ENCODE results near the gene PKN1.
"Not testable (repeated sequence)": the region's sequence is repeated elsewhere in the genome, so short reads cannot be mapped to it uniquely, and the experiment has no call there.

PKN1 gene

GRCh38 chr19:14449321-14449720 is 16.2 kb downstream of the PKN1 start:
- Histone ChIP-seq H3K27ac (ENCODE audit: low read depth, low read length) (no peak overlapping the region), H3K4me3 (ENCODE audit: low read depth, low read length) (no peak overlapping the region), H3K79me2 (ENCODE audit: control insufficient read depth, insufficient read depth, low read length, unreplicated experiment) (no peaks in the 10 kb centered on the region), H3K27me3 (ENCODE audit: insufficient read depth, low read length) (no peaks in the 10 kb centered on the region), H2AFZ (ENCODE audit: low read length, unreplicated experiment) (no peak overlapping the region), H3K4me1 (ENCODE audit: control insufficient read depth, insufficient read depth, low read length, unreplicated experiment) (no peaks in the 10 kb centered on the region), H3K36me3 (ENCODE audit: insufficient read depth, low read length) (peaks cover 11% of the 10 kb centered on the region)

GRCh38 chr19:14450168-14450874 is 17.2 kb downstream of the PKN1 start:
- Histone ChIP-seq H3K4me1 (ENCODE audit: control insufficient read depth, insufficient read depth, low read length, unreplicated experiment) (no peaks in the 10 kb centered on the region), H2AFZ (ENCODE audit: low read length, unreplicated experiment) (no peak overlapping the region), H3K79me2 (ENCODE audit: control insufficient read depth, insufficient read depth, low read length, unreplicated experiment) (no peaks in the 10 kb centered on the region), H3K27ac (ENCODE audit: low read depth, low read length) (no peak overlapping the region), H3K4me3 (ENCODE audit: low read depth, low read length) (no peak overlapping the region), H3K36me3 (ENCODE audit: insufficient read depth, low read length) (peaks cover 11% of the 10 kb centered on the region), H3K27me3 (ENCODE audit: insufficient read depth, low read length) (no peaks in the 10 kb centered on the region)

GRCh38 chr19:14450876-14451275 is 17.8 kb downstream of the PKN1 start:
- Histone ChIP-seq H3K4me1 (ENCODE audit: control insufficient read depth, insufficient read depth, low read length, unreplicated experiment) (no peaks in the 10 kb centered on the region), H3K27ac (ENCODE audit: low read depth, low read length) (no peak overlapping the region), H3K4me3 (ENCODE audit: low read depth, low read length) (no peak overlapping the region), H3K36me3 (ENCODE audit: insufficient read depth, low read length) (peaks cover 11% of the 10 kb centered on the region), H3K27me3 (ENCODE audit: insufficient read depth, low read length) (no peaks in the 10 kb centered on the region), H2AFZ (ENCODE audit: low read length, unreplicated experiment) (no peak overlapping the region), H3K79me2 (ENCODE audit: control insufficient read depth, insufficient read depth, low read length, unreplicated experiment) (no peaks in the 10 kb centered on the region)

GRCh38 chr19:14452303-14452702 is 19.2 kb downstream of the PKN1 start:
- H3K36me3 ChIP-seq (ENCODE audit: insufficient read depth, low read length): not testable (repeated sequence)

GRCh38 chr19:14459703-14460102 is 26.6 kb downstream of the PKN1 start:
- Histone ChIP-seq H3K27me3 (ENCODE audit: insufficient read depth, low read length) (no peaks in the 10 kb centered on the region), H3K4me1 (ENCODE audit: control insufficient read depth, insufficient read depth, low read length, unreplicated experiment) (no peaks in the 10 kb centered on the region), H3K79me2 (ENCODE audit: control insufficient read depth, insufficient read depth, low read length, unreplicated experiment) (no peaks in the 10 kb centered on the region), H2AFZ (ENCODE audit: low read length, unreplicated experiment) (no peak overlapping the region), H3K36me3 (ENCODE audit: insufficient read depth, low read length) (no peaks in the 10 kb centered on the region), H3K27ac (ENCODE audit: low read depth, low read length) (no peak overlapping the region), H3K4me3 (ENCODE audit: low read depth, low read length) (no peak overlapping the region)

More at GRCh38 chr19:14452303-14452702, 19.2 kb downstream of the PKN1 start:
- not testable (repeated sequence) for H3K27ac ChIP-seq (ENCODE audit: low read depth, low read length); H3K4me1 ChIP-seq (ENCODE audit: control insufficient read depth, insufficient read depth, low read length, unreplicated experiment); H2AFZ ChIP-seq (ENCODE audit: low read length, unreplicated experiment); H3K4me3 ChIP-seq (ENCODE audit: low read depth, low read length); H3K79me2 ChIP-seq (ENCODE audit: control insufficient read depth, insufficient read depth, low read length, unreplicated experiment); H3K27me3 ChIP-seq (ENCODE audit: insufficient read depth, low read length)

- Histone ChIP-seq H3K4me1 (ENCODE audit: control insufficient read depth, insufficient read depth, low read length, unreplicated experiment) (no peaks in the 10 kb centered on the region), H3K27ac (ENCODE audit: low read depth, low read length) (no peak overlapping the region), H3K36me3 (ENCODE audit: insufficient read depth, low read length) (no peaks in the 10 kb centered on the region), H2AFZ (ENCODE audit: low read length, unreplicated experiment) (no peak overlapping the region), H3K79me2 (ENCODE audit: control insufficient read depth, insufficient read depth, low read length, unreplicated experiment) (no peaks in the 10 kb centered on the region), H3K27me3 (ENCODE audit: insufficient read depth, low read length) (no peaks in the 10 kb centered on the region), H3K4me3 (ENCODE audit: low read depth, low read length) (no peak overlapping the region)
Observed at GRCh38 chr19:14460935-14461334, 27.8 kb downstream of the PKN1 start.

GRCh38 chr19:14462401-14462800 is 29.3 kb downstream of the PKN1 start:
- not testable (repeated sequence) for H3K36me3 ChIP-seq (ENCODE audit: insufficient read depth, low read length); H3K4me1 ChIP-seq (ENCODE audit: control insufficient read depth, insufficient read depth, low read length, unreplicated experiment); H3K27me3 ChIP-seq (ENCODE audit: insufficient read depth, low read length); H2AFZ ChIP-seq (ENCODE audit: low read length, unreplicated experiment); H3K27ac ChIP-seq (ENCODE audit: low read depth, low read length); H3K4me3 ChIP-seq (ENCODE audit: low read depth, low read length); H3K79me2 ChIP-seq (ENCODE audit: control insufficient read depth, insufficient read depth, low read length, unreplicated experiment)

- Histone ChIP-seq H3K4me1 (ENCODE audit: control insufficient read depth, insufficient read depth, low read length, unreplicated experiment) (no peaks in the 10 kb centered on the region), H3K27me3 (ENCODE audit: insufficient read depth, low read length) (no peaks in the 10 kb centered on the region), H3K27ac (ENCODE audit: low read depth, low read length) (no peak overlapping the region), H2AFZ (ENCODE audit: low read length, unreplicated experiment) (no peak overlapping the region), H3K79me2 (ENCODE audit: control insufficient read depth, insufficient read depth, low read length, unreplicated experiment) (no peaks in the 10 kb centered on the region), H3K36me3 (ENCODE audit: insufficient read depth, low read length) (no peaks in the 10 kb centered on the region), H3K4me3 (ENCODE audit: low read depth, low read length) (no peak overlapping the region)
Observed at GRCh38 chr19:14463747-14464146, 30.6 kb downstream of the PKN1 start.

- Histone ChIP-seq H2AFZ (ENCODE audit: low read length, unreplicated experiment) (no peak overlapping the region), H3K27me3 (ENCODE audit: insufficient read depth, low read length) (no peaks in the 10 kb centered on the region), H3K36me3 (ENCODE audit: insufficient read depth, low read length) (no peaks in the 10 kb centered on the region), H3K79me2 (ENCODE audit: control insufficient read depth, insufficient read depth, low read length, unreplicated experiment) (no peaks in the 10 kb centered on the region), H3K4me1 (ENCODE audit: control insufficient read depth, insufficient read depth, low read length, unreplicated experiment) (no peaks in the 10 kb centered on the region), H3K4me3 (ENCODE audit: low read depth, low read length) (no peak overlapping the region), H3K27ac (ENCODE audit: low read depth, low read length) (no peak overlapping the region)
Observed at GRCh38 chr19:14467391-14467790, 34.3 kb downstream of the PKN1 start.

- no peak overlapping the region for H2AFZ ChIP-seq (ENCODE audit: low read length, unreplicated experiment)
- no peaks in the 10 kb centered on the region for H3K79me2 ChIP-seq (ENCODE audit: control insufficient read depth, insufficient read depth, low read length, unreplicated experiment)
- H3K36me3 ChIP-seq (ENCODE audit: insufficient read depth, low read length): no peaks in the 10 kb centered on the region
Observed at GRCh38 chr19:14467816-14468215, 34.7 kb downstream of the PKN1 start.

GRCh38 chr19:14470031-14470876 is 37.1 kb downstream of the PKN1 start:
- Histone ChIP-seq H3K27me3 (ENCODE audit: insufficient read depth, low read length) (no peaks in the 10 kb centered on the region), H3K27ac (ENCODE audit: low read depth, low read length) (no peak overlapping the region), H3K36me3 (ENCODE audit: insufficient read depth, low read length) (no peaks in the 10 kb centered on the region), H3K79me2 (ENCODE audit: control insufficient read depth, insufficient read depth, low read length, unreplicated experiment) (no peaks in the 10 kb centered on the region), H3K4me3 (ENCODE audit: low read depth, low read length) (no peak overlapping the region), H3K4me1 (ENCODE audit: control insufficient read depth, insufficient read depth, low read length, unreplicated experiment) (no peaks in the 10 kb centered on the region), H2AFZ (ENCODE audit: low read length, unreplicated experiment) (no peak overlapping the region)

More at GRCh38 chr19:14467816-14468215, 34.7 kb downstream of the PKN1 start:
- Histone ChIP-seq H3K27ac (ENCODE audit: low read depth, low read length) (no peak overlapping the region), H3K4me1 (ENCODE audit: control insufficient read depth, insufficient read depth, low read length, unreplicated experiment) (no peaks in the 10 kb centered on the region), H3K4me3 (ENCODE audit: low read depth, low read length) (no peak overlapping the region), H3K27me3 (ENCODE audit: insufficient read depth, low read length) (no peaks in the 10 kb centered on the region)

Measured in ACC112 (cell line).